ENCODE results near the gene SCML1. TPM values are rescaled to one million over a fixed set of nuclear protein-coding genes. Genes with fewer than 3 reads are reported as not detected.

Gene SCML1
- total RNA-seq: 6.1 TPM

DNA sequence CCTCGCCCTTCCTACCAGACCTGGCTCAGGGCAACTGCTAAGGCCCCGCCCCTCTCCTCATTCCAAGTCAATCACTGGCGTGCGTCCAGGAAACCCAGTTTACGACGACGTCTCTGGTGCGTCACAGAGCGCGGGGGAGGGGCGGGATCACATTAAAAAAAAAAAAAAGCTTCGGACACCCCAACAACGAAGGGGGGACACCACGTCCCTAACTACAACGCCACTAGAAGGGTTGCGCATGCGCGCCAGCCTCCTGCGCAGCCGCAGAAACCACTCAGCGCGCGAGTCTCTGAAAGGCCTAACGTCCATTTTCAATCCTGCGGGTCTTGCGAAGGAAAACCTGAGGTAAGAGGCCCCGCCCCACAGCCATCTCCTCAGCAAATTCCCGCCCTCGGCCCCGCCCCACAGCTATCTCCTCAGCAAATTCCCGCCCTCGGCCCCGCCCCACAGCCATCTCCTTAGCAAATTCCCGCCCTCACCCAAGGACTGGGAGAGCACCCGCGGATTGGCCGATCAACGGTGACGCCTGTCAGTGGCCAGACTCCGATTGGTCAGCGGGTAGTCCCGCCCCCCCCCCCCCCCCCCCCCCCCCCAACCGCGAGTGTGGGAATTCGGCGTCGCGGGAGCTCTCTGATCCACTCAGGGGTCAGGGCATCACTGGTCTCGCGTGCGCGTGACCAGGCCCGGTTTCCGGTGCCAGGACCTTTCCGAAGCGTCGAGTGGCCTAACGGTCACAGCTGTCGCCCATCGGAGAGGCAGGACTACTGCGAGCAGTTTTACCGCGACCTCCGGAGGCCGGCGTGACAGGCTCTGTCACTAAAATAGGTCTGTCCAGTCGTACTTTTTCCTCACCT is at the start of gene SCML1:
TSS of gene SCML1 (plus strand) at position 638 of the 854 bp plus-strand sequence. CDS start 6,694 bp downstream, outside the sequence.
- DNase-seq (ENCODE audit: low spot score): peak; percentile 97

- DNase-seq (ENCODE audit: low spot score): no peak
These were observed 49.6 kb upstream of the SCML1 start for GRCh38 chrX:17687648-17688047.

DNA sequence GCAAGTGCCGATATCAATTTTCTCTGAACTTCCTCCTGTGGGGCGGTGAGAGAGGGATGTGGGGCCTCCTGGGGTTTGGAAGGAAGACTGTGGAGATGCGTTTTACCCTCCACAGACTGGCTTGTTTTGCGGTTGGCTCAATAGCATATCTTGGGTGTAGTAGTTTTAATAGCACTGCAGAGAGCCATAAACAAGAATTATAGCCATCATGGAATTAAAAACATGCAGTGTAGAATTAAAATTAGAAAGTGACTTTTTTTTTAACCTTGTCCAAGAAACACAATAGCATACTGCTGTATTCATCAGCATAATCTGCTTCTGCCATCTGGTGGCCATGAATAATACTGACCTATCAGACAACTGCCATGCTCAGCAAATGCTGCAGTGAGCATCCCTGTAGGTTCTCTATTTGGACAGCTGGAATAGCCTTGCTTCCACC is 47.3 kb upstream of the SCML1 start:
- DNase-seq (ENCODE audit: low spot score): peak; percentile 65

GRCh38 chrX:17692709-17693346 is 44.5 kb upstream of the SCML1 start:
- no peak for DNase-seq (ENCODE audit: low spot score)

DNA sequence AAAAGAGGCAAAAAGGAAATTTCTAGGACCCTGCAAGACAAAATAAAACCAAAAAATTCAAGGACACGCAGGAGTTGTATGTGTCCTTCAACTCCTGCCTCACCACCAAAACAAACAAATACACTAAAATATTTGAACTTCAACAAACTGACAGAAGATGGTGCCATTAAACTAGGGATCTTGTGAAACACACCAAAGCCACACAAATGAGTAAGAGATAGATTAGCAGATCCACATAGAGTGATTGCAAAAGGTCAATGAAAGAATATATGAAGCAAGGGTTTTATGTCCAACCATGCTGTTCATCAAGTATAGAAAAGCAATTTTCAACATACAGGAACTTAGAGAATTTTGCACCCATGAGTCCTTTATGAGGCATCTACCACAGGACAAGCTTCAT is 40.1 kb upstream of the SCML1 start:
- DNase-seq (ENCODE audit: low spot score): no peak

- no peak for DNase-seq (ENCODE audit: low spot score)
These were observed 36.3 kb upstream of the SCML1 start for GRCh38 chrX:17700976-17701375.

- DNase-seq (ENCODE audit: low spot score): no peak
These were observed 34.1 kb upstream of the SCML1 start for GRCh38 chrX:17703201-17703600.

DNA sequence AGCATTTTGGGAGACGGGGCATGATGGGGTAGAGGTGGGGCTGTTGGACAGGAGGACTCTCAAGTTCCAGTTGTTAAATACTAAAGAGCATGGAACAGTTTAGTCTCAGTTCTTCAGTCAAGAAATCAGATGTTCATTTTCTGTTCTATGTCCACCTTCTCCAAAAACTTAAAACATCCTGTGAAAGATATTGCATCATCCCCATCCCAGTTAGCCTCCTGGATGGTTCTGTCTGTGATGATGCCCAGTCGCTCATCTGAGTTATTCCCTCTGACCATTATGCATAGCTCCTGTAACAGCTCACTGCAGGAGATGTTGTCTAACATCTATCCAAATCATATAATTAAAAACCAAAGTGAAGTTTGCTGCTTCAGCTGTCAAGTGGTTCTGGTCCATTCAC is 32.1 kb upstream of the SCML1 start:
- no peak for DNase-seq (ENCODE audit: low spot score)

DNA sequence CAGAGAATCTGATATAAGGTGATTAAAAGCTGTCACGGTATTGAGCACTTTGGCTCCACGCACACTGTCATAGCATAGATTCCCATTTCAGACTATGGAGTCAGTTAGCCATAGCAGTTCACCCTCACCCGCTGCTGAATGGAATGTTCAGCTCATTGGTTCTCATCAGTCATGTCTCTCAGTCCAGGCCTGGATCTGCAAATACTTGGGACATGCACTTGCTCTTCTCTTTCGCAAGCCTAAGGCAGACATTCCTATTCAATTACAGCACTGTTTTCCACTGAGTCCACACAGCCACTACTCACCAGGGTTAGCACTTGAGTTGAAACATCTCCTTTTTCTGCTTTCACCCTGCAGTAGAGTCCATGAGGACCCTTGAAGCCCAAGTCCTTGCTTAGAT is 30.6 kb upstream of the SCML1 start:
- DNase-seq (ENCODE audit: low spot score): no peak

DNA sequence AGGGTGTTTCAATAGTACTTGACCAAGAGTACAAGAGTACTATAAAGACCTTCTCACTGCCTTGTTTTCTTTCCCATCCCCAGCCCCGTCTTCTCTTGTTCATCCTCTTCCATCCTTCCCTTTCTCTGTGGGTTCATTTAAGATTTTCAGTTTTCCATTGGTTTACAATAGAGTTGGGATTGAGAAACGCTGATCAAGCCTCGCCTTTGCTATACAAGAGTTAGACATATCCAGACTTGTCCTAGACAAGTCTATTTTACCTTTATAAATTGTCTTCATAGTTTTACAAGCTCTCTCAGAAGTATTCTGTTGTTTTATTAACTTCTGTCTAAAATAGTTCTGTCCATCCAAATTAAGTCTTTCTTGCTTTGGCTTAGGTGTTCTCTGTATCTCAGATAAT is 29.6 kb upstream of the SCML1 start:
- no peak for DNase-seq (ENCODE audit: low spot score)

- no peak for DNase-seq (ENCODE audit: low spot score)
These were observed 26.4 kb upstream of the SCML1 start for GRCh38 chrX:17710871-17711301.

- no peak for DNase-seq (ENCODE audit: low spot score)
These were observed 24.0 kb upstream of the SCML1 start for GRCh38 chrX:17713288-17713687.

GRCh38 chrX:17718649-17719165 is 18.6 kb upstream of the SCML1 start:
- no peak for DNase-seq (ENCODE audit: low spot score)

DNA sequence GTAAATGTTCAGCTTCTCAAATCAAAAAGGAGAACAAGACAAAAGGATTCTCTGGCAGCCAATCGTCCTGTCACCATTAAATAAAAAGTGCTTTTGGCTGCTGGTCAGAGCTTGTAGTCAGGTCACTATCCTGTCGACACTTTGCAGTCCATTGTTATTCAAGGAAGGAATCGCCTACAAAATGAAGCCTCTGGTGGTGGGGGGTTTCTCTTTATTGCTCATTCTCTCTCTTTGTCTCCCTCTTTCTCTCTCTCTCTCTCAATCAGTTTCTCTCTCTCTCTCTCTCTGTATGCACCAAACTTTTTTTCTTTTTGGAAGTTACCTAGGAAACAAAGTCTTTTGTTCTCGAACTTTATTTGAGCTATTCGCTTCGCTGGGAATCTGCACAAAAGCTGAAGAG is 17.6 kb upstream of the SCML1 start:
- no peak for DNase-seq (ENCODE audit: low spot score)

DNA sequence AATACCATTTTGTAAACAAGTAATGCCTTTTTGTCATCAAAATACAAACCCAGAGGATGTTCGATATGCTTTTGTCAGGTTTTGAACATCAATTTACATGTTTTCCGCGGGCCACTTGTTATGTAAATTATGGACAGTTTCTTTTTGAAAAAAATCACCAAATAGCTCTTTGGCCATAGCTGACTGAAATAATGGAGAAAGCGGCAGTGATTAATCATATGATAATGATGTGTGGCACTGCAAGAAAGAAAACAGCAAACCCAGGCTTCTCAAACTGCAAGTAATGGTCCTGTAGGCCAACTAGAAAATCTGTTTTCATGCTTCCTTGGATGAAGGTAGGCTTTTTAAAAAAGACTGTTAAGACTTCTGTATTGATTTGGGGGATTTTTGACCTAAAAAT is 15.6 kb upstream of the SCML1 start:
- DNase-seq (ENCODE audit: low spot score): no peak

DNA sequence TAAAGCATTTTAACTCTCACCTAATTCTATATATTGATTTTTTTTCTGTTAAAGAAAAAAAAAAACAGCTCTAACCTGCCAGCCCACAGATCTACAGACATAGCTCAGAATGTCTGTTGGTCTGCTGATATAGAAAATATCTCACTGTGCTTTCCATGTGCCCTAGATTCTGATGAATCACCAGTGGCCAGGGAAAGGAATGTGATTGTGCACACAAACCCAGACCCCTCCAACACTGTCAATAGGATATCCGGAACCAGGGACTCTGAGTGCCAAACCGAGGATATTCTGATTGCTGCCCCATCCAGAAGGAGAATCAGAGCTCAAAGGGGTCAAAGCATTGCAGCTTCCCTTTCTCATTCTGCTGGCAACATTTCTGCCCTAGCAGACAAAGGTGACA is 12.1 kb upstream of the SCML1 start:
- no peak for DNase-seq (ENCODE audit: low spot score)

DNA sequence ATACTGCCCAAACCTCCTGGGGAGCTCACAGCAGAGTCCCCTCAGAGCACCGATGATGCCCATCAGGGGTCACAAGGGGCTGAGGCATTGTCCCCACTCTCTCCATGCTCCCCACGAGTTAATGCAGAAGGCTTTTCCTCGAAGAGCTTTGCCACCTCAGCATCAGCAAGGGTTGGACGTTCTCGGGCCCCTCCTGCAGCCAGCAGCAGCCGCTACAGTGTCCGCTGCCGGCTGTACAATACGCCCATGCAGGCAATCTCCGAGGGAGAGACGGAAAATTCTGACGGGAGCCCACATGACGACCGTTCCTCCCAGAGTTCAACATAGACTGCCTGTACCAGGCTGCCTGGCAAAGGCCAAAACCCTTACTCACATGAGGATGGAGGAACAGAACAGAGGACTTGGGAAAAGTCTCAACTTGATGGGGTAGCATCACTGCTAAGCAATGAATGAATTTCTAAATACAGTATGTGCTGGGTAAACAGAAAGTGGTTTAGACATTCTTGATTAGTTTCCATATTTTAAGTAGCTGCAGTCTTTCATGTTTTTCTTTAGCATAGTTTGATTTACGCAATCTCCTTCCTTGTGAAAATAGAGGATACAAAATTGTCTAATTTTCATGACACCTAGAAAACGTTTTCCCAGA is 5.0 kb upstream of the SCML1 start:
- no peak for DNase-seq (ENCODE audit: low spot score)

- DNase-seq (ENCODE audit: low spot score): no peak
These were observed 1.9 kb upstream of the SCML1 start for GRCh38 chrX:17735406-17735805.

GRCh38 chrX:17736478-17736855 is 826 bp upstream of the SCML1 start:
- DNase-seq (ENCODE audit: low spot score): no peak

DNA sequence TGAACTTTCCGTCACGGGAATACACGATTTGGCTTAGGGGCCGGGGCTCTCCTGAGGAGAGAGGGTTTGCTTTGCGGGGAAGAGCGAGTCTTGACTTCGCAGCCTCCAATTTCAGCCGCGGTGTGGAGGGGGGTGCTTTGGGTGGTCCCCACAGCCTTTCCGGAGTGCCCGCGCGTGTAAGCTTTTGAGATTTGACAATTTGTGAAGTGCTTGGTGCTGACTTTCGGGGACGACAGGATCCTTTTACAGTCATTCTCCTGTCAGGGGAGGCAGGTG is 355 bp downstream of the SCML1 start:
- no peak for DNase-seq (ENCODE audit: low spot score)

GRCh38 chrX:17737986-17738713 is 857 bp downstream of the SCML1 start:
- DNase-seq (ENCODE audit: low spot score): no peak

All from mucosa of gallbladder (tissue), 1 donor.